Bronchial epithelial cell (primary cell): ENCODE data around the gene ZYG11A. TPM values are rescaled to one million over a fixed set of nuclear protein-coding genes. Genes with fewer than 3 reads are reported as not detected.

Experiments used
- DNase-seq: peaks from one replicate; pipeline ENCODE4 v3.0.0-alpha.2; 2010; ENCODE audit warnings: low read depth
- FAIRE-seq: peaks from 2 replicates; lab custom pipeline; 2011; peaks lifted over from hg19 to GRCh38; lab: Jason Lieb, UNC
- H3K27me3 ChIP-seq: 2 replicates; pipeline ENCODE4 v1.5.1; 2011; ENCODE audit warnings: low read length; ENCODE audit not compliant: control insufficient read depth, insufficient read depth
- H3K36me3 ChIP-seq: 2 replicates; pipeline ENCODE4 v1.5.1; 2011; ENCODE audit warnings: low read length; ENCODE audit not compliant: control insufficient read depth, insufficient read depth
- H3K4me3 ChIP-seq: 2 replicates; pipeline ENCODE4 v1.5.1; 2011; ENCODE audit warnings: mild to moderate bottlenecking, low read depth, low read length, control low read depth
- CTCF ChIP-seq: IDR thresholded peaks from 2 replicates; pipeline ENCODE4 v1.5.1; 2011; ENCODE audit warnings: mild to moderate bottlenecking, moderate library complexity, low read length, control low read depth, inconsistent platforms; ENCODE audit not compliant: insufficient read depth, severe bottlenecking
- total RNA-seq: library from RNA; depleted of rRNA; stranded (reverse); fragments of >200 nt; gene quantifications from 2 replicates; pipeline ENCODE4 v1.2.1, GENCODE V29; 2014

The ZYG11A gene
- total RNA-seq, 1 donor from 2014 or later = under 0.01 TPM

- Histone ChIP-seq H3K27me3 (no peaks in the 10 kb centered on the region), H3K4me3 (no peak overlapping the region), H3K36me3 (no peaks in the 10 kb centered on the region)
- FAIRE-seq (no peak), DNase-seq (no peak)
- no peak for TF ChIP-seq CTCF
These were observed 70.5 kb downstream of the ZYG11A start for GRCh38 chr1:52913014-52913413.

GRCh38 chr1:52913537-52913936, 71.0 kb downstream of the ZYG11A start:
- Histone ChIP-seq H3K27me3 (no peaks in the 10 kb centered on the region), H3K4me3 (no peak overlapping the region), H3K36me3 (no peaks in the 10 kb centered on the region)
- FAIRE-seq (no peak), DNase-seq (no peak)
- no peak for TF ChIP-seq CTCF

- FAIRE-seq (peak; percentile 79), DNase-seq (no peak)
- H3K4me3 ChIP-seq = no peak overlapping the region
- TF ChIP-seq CTCF = no peak
- no peaks in the 10 kb centered on the region for H3K27me3 ChIP-seq
- H3K36me3 ChIP-seq = no peaks in the 10 kb centered on the region
These were observed 71.9 kb downstream of the ZYG11A start for GRCh38 chr1:52914463-52914862.

- no peak overlapping the region for H3K4me3 ChIP-seq
- FAIRE-seq (no peak), DNase-seq (no peak)
- no peaks in the 10 kb centered on the region for H3K36me3 ChIP-seq
- no peak for TF ChIP-seq CTCF
- H3K27me3 ChIP-seq = no peaks in the 10 kb centered on the region
These were observed 72.8 kb downstream of the ZYG11A start for GRCh38 chr1:52915211-52915854.

GRCh38 chr1:52915855-52916220, 73.3 kb downstream of the ZYG11A start:
- TF ChIP-seq CTCF = no peak
- Histone ChIP-seq H3K36me3 (no peaks in the 10 kb centered on the region), H3K27me3 (no peaks in the 10 kb centered on the region), H3K4me3 (no peak overlapping the region)
- DNase-seq = no peak
- FAIRE-seq = peak; percentile 43
